AG09319 (cell line): ENCODE data around the gene MRPL58.

Experiments used
- DNase-seq: peaks from one replicate; pipeline ENCODE4 v3.0.0-alpha.2; 2010; ENCODE audit warnings: low read depth; ENCODE audit errors: extremely low read depth
- CTCF ChIP-seq: IDR thresholded peaks from 2 replicates; pipeline ENCODE4 v1.5.1; 2011; ENCODE audit warnings: low read depth, mild to moderate bottlenecking, inconsistent platforms, low read length, moderate library complexity

Gene MRPL58

GRCh38 chr17:74987909-74988711, 24.4 kb upstream of the MRPL58 start:
- peak; percentile 59 for TF ChIP-seq CTCF
- peak; percentile 66 for DNase-seq

GRCh38 chr17:74990581-74991105, 21.8 kb upstream of the MRPL58 start:
- no peak for TF ChIP-seq CTCF
- no peak for DNase-seq

- TF ChIP-seq CTCF: no peak
These were observed 20.2 kb upstream of the MRPL58 start for GRCh38 chr17:74992223-74992622.

GRCh38 chr17:74994440-74994839, 18.0 kb upstream of the MRPL58 start:
- TF ChIP-seq CTCF: no peak
- no peak for DNase-seq

More at GRCh38 chr17:74992223-74992622, 20.2 kb upstream of the MRPL58 start:
- DNase-seq: no peak

- no peak for TF ChIP-seq CTCF
- no peak for DNase-seq
These were observed 16.6 kb upstream of the MRPL58 start for GRCh38 chr17:74995847-74996246.

GRCh38 chr17:74998783-74999182, 13.7 kb upstream of the MRPL58 start:
- DNase-seq: no peak
- no peak for TF ChIP-seq CTCF

- no peak for TF ChIP-seq CTCF
- no peak for DNase-seq
These were observed 12.9 kb upstream of the MRPL58 start for GRCh38 chr17:74999523-74999922.
